Heart right ventricle (tissue), 16 donors: ENCODE data around the gene PROX2. TPM values are rescaled to one million over a fixed set of nuclear protein-coding genes. Genes with fewer than 3 reads are reported as not detected.

Experiments used
- ATAC-seq, 8 donors: fragments of 200-7000 bp; cut with Tn5 transposase; one replicate each; pipeline ENCODE4 v1.9.1; 2020; ENCODE audit warnings: mild to moderate bottlenecking in 8 of 8, moderate library complexity in 8 of 8, moderate number of reproducible peaks in 1 of 8
- DNase-seq, 2 donors: peaks; one replicate each; pipeline ENCODE4 v3.0.0-alpha.2; 2020
- H3K27ac ChIP-seq, 10 donors: fragments of 200-600 bp; sonication (generic) in 2 of 10; one replicate each; pipeline versions ENCODE4 v1.5.0 to v1.8.0; 2020 to 2022; ENCODE audit warnings: mild to moderate bottlenecking in 3 of 10
- H3K27me3 ChIP-seq, 7 donors: fragments of 200-600 bp; one replicate each; pipeline ENCODE4 v1.8.0; 2021 to 2022; ENCODE audit warnings: mild to moderate bottlenecking in 2 of 7
- H3K36me3 ChIP-seq, 9 donors: fragments of 200-600 bp; sonication (generic) in 1 of 9; one replicate each; pipeline versions ENCODE4 v1.5.0 to v1.8.0; 2020 to 2022; ENCODE audit warnings: mild to moderate bottlenecking in 2 of 9
- H3K4me1 ChIP-seq, 9 donors: fragments of 200-600 bp; sonication (generic) in 1 of 9; one replicate each; pipeline versions ENCODE4 v1.5.0 to v1.8.0; 2020 to 2022; ENCODE audit warnings: mild to moderate bottlenecking in 4 of 9
- H3K4me3 ChIP-seq, 10 donors: fragments of 200-600 bp; sonication (generic) in 2 of 10; one replicate each; pipeline versions ENCODE4 v1.5.0 to v1.8.0; 2020 to 2022; ENCODE audit warnings: mild to moderate bottlenecking in 7 of 10, moderate library complexity in 2 of 10
- H3K9me3 ChIP-seq, 11 donors: fragments of 200-600 bp in 10 of 11; sonication (generic) in 2 of 11; one replicate each; pipeline versions ENCODE4 v1.5.0 to v1.8.0; 2013 to 2022; ENCODE audit warnings: mild to moderate bottlenecking in 2 of 11, control low read depth in 1 of 11, moderate library complexity in 1 of 11
- CTCF ChIP-seq, 9 donors: fragments of 200-600 bp; sonication (generic) in 2 of 9; IDR thresholded peaks; one replicate each; pipeline versions ENCODE4 v1.5.0 to v1.8.0; 2021 to 2022; ENCODE audit warnings: antibody characterized with exemption in 9 of 9, mild to moderate bottlenecking in 5 of 9, moderate library complexity in 1 of 9
- WGBS, 2 donors: extraction: QIAGEN DNeasy Blood & Tissue Kit; methylation state at CpG; one replicate each; pipeline ENCODE4 v1.1.7; 2013; ENCODE audit warnings: inconsistent platforms in 1 of 2; 5-methylcytosine and 5-hydroxymethylcytosine counted together
- intact Hi-C, 10 donors: fragments of 100-400 bp; cut with DNase I; formaldehyde crosslinking; loops; one replicate each; pipeline versions ENCODE4 v1.11.1 to v1.14.2; 2022
- polyA plus RNA-seq, 2 donors: library from polyadenylated mRNA; stranded (reverse); fragments of 200-250 nt; gene quantifications; one replicate each; pipeline ENCODE4 v1.2.3, GENCODE V29; 2013
- total RNA-seq, 10 donors: library from RNA; stranded (reverse); fragmentation: NEBNext Ultra II Directional in 3 of 10; extraction: Animal tissue kit (Norgen Biotek cat#: 25700) in 3 of 10; gene quantifications; one replicate each; pipeline versions ENCODE4 v1.2.1 to v1.2.4, GENCODE V29; 2021 to 2023
- donor health status: Arrhythmogenic right ventricular cardiomyopathy.
- donor health status: ischemic (EF 13 %, LVEDD 7.1; RV severe dilation, severe dysfunction).
- donor health status: healthy with polysubstance abuse.
- donor health status: DM: no; HTN: yes; CAD: no.
- donor health status: DM: no; HTN: no; CAD: no.
- donor health status: ischemic (EF 25% LVEDD 6.9; RV normal size, moderate dysfunction).
- donor health status: ischemic (EF 25% LVEDD 5.7; RV mildly dilated, moderate dysfunction).
- donor health status: healthy.
- donor health status: DM: yes; HTN: yes; CAD: no.
- donor health status: Ischemic cardiomyopathy.
- donor health status: ischemic (EF 35%, LVEDD 5.7; RV mildly dilated, moderate dysfunction).
- donor health status: nonischemic (EF 11% LVEDD 7.7; RV severe dilation, severe dysfunction).
- donor health status: DM: yes; HTN: yes; CAD: no.
- donor health status: PGD.
- donor health status: ischemic (EF 29% LVEDD 5.4; RV normal size, mild dysfunction).
- donor health status: nonischemic (EF 23%, LVEDD 6.1; RV moderate dilation, normal function).

PROX2 gene
- total and polyA plus RNA-seq, 12 donors: not detected

GRCh38 chr14:74881431-74882102 lies 5.6 kb upstream of the PROX2 start, which contains the start of gene DLST:
TSS of gene DLST (plus strand) at chr14:74881916. CDS start at chr14:74881954, 38 bp downstream.
- Histone ChIP-seq H3K36me3 (peaks cover 0 to 24% (median 0%) of the 10 kb centered on the region in 9 donors), H3K4me1 (peaks cover 18 to 50% (median 47%) of the 10 kb centered on the region in 9 donors), H3K9me3 (no peaks in the 10 kb centered on the region), H3K27me3 (no peaks in the 10 kb centered on the region), H3K27ac (peak within 1 kb of the TSS; percentile 64 to 99 (median 94)), H3K4me3 (peak within 1 kb of the TSS; percentile 69 to 99 (median 92))
- DNase-seq (peak; percentile 87 to 89), ATAC-seq (peak; percentile 97 to 99 (median 98))
- no peak for TF ChIP-seq CTCF (IDR thresholded peaks at IDR 0.05)
- 0 to 1% methylated on average over 51 to 53 of the region's 53 CpGs for WGBS, 2 donors
- intact Hi-C loops: no loop called here

GRCh38 chr14:74879427-74880182 lies 3.7 kb upstream of the PROX2 start:
- ATAC-seq (no peak), DNase-seq (no peak)
- no peak overlapping the region for H3K27ac ChIP-seq
- no peak overlapping the region for H3K4me3 ChIP-seq
- no peak for TF ChIP-seq CTCF (IDR thresholded peaks at IDR 0.05)
- H3K9me3 ChIP-seq: no peaks in the 10 kb centered on the region
- peaks cover 15 to 42% (median 30%) of the 10 kb centered on the region in 9 donors for H3K4me1 ChIP-seq
- WGBS, 2 donors: 59 to 76% methylated on average over 3 of the region's 3 CpGs
- peaks cover 0 to 4% (median 0%) of the 10 kb centered on the region in 9 donors for H3K36me3 ChIP-seq
- no peaks in the 10 kb centered on the region for H3K27me3 ChIP-seq
- intact Hi-C loops: no loop called here

GRCh38 chr14:74875204-74875603 lies 741 bp downstream of the PROX2 start:
- no peaks in the 10 kb centered on the region for H3K9me3 ChIP-seq
- no peak for TF ChIP-seq CTCF (IDR thresholded peaks at IDR 0.05)
- no peaks in the 10 kb centered on the region for H3K27me3 ChIP-seq
- 93 to 97% methylated on average over 5 of the region's 5 CpGs for WGBS, 2 donors
- no peaks in the 10 kb centered on the region for H3K36me3 ChIP-seq
- peaks cover 0 to 14% (median 0%) of the 10 kb centered on the region in 9 donors for H3K4me1 ChIP-seq
- no peak overlapping the region for H3K27ac ChIP-seq
- H3K4me3 ChIP-seq: no peak overlapping the region
- intact Hi-C loops: no loop called here
- ATAC-seq (no peak), DNase-seq (no peak)

GRCh38 chr14:74871819-74872218 lies 4.1 kb downstream of the PROX2 start:
- Histone ChIP-seq H3K27me3 (no peaks in the 10 kb centered on the region), H3K27ac (no peak overlapping the region), H3K4me1 (peaks cover 0 to 14% (median 0%) of the 10 kb centered on the region in 9 donors), H3K4me3 (no peak overlapping the region), H3K36me3 (no peaks in the 10 kb centered on the region), H3K9me3 (no peaks in the 10 kb centered on the region)
- ATAC-seq (no peak), DNase-seq (no peak)
- TF ChIP-seq CTCF (IDR thresholded peaks at IDR 0.05): no peak
- intact Hi-C loops: no loop called here
- 82 to 83% methylated on average over 4 of the region's 4 CpGs for WGBS, 2 donors
